NCI-H526 treated with DMSO at 0.1 percent for 48 hours (cell line): ENCODE results near the gene STUM.
"Not testable (repeated sequence)": the region's sequence is repeated elsewhere in the genome, so short reads cannot be mapped to it uniquely, and the experiment has no call there.

ENCODE experiments used
- DNase-seq: peaks from one replicate; lab custom pipeline; 2025; lab: John Stamatoyannopoulos, UW

Gene STUM

DNA sequence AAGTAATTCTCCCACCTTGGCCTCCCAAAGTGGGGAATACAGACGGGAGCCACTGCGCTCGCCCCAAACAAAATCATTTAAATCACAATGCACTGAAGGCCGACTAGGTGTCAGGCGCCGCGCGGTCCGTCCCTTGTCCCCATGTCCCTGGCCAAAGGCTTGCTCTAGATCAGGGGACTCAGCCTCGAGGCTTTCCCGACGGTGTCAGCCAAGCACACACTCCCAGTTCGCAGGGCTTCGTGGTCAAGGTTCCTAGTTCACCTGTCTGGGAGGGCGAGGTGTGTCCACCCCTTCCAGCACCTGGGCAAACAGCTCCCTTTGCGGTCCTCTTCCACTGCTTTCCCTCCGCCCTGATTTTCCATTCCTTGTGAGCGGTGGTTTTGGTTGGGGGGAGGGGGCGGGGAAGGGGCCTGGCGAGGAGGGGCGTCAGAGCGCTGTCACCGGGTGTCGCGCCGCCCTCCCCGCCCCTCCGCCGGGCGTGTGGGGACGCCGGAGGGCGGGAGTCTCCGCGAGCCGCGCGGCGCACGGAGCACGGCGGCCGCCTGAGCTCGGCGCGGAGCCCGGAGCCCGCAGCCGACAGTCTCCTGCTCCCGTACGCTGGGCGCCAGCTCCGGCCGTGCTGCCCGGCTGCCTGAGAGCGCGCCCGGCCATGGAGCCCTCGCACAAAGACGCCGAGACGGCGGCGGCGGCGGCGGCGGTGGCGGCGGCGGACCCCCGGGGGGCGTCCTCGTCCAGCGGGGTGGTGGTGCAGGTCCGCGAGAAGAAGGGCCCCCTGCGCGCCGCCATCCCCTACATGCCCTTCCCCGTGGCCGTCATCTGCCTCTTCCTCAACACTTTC, at the start of gene STUM:
Gene STUM, plus strand, starts transcription at position 509 of the 838 bp plus-strand sequence. Its CDS starts 141 bp downstream, at position 650.
- no peak for DNase-seq

GRCh38 chr1:226499699-226500098, 48.9 kb upstream of the STUM start:
- not testable (repeated sequence) for DNase-seq

DNA sequence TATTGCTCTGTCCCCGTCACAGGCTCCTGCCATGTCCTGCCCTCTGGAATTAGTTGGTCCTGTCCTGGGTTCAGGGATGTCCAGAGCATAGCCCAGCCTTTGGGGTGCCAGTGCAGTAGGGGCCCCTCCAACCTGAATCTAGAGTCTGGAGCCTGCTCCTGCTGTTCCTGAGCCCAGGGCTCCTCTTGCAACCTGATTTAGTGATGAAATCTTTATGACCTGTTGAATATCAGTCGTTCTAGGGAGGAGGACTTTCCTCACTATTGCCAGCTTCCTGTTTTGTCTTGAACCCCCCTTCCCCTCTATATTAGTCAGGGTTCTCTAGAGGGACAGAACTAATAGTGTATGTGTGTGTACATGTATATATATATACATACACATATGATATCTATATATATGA, 42.5 kb upstream of the STUM start:
- DNase-seq, result no peak

DNA sequence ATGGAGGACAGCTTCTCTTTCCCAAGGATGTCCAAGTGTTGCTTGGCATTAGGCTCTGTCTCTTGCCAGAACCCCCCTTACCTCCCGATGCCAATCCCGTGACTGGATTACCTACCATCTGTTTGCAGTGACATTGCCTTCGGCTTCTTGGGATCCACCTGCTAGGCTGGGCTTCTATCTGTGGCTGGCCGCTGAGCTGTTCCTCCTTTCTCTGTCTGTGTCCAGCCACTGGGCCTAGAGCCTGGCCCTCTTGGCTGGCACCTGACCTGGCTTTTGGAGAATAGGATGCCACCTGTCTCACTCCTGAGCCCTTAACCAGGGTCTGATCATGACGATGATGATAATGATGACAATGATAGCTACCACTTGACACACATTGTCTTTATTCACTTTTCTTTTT, 41.6 kb upstream of the STUM start:
- no peak for DNase-seq

GRCh38 chr1:226510453-226510852, 38.1 kb upstream of the STUM start:
- no peak for DNase-seq

GRCh38 chr1:226511296-226511695, 37.3 kb upstream of the STUM start:
- DNase-seq, result no peak

- no peak for DNase-seq
Measured at GRCh38 chr1:226512076-226512728, 36.4 kb upstream of the STUM start.

- DNase-seq, result no peak
Measured at GRCh38 chr1:226518375-226518774, 30.2 kb upstream of the STUM start.

- no peak for DNase-seq
Measured at GRCh38 chr1:226519135-226519534, 29.4 kb upstream of the STUM start.

DNA sequence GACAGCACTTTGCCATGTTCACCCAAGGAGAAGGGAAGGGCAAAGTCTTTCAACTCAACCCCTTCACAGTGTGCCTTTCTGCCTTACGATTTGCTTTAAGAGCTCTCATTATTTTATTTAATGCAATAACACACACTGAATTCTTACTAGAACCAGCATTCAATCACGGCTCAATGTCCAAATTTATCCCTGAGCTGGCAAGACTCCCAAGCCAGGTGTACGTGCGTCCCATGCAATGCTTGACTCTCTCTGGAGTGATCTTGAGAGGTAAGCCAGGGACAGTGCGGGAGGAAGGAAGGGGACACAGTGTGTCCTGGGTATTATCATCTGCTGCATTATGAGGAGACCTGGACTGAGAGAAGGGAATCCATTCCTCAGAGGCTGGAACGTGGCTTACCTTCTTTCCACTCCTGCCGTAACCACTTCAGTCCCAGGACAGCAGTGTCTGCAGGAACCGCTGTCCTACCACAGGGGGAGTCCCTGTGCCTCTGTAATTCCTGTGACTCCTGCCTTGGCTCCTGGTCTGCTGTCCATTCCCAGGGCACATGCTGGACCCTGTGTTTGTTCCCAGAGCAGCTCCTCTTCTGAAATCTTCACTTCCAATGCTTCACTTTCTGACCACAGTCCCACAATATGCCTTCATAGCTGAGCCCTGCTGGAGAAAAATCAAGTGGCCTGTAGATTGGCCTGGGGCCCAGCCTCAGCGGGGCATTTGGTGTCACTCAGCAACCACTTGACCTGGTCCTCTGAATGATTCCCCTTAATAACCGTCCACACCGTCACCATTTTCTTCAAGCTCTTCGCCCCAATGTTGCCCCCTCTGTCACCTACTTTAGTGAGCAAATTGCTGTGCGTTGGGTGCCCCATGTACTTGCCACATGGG, 28.6 kb upstream of the STUM start:
- no peak for DNase-seq

DNA sequence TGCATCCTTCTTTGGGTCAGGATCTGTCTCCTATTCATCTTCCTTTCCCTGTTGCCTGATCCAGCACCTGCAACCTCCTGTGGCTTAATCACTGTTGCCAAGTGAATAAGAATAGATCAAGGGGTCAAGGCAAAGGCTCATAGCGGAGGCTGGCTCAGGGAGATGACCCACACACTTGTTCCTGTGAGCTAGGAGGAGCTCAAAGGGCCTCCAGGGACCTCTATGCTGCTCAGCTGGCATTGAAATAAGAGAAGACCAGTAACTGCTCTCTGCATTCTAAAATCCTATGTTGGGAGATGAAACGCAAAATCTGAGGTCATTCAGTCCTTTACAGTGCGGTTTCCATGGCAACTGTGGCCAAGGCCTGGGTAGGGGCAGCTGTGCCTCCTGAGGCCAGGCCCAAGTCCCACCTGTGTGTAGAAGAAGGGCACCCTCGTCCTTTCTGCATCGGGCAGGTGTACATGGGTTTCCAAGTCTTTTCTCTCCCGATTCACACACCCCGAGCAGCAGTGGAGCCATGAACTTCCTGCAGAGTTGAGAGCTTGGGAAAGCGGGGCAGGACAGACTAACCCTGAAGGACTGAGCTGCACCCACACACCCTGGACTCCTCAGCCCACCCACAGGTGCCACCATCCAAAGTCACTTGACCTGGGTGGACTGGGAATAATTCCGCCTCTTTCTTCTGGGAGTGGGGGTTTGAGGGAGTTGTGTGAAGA, 27.8 kb upstream of the STUM start:
- DNase-seq, result no peak

- DNase-seq, result no peak
Measured at GRCh38 chr1:226523646-226524406, 24.7 kb upstream of the STUM start.

- no peak for DNase-seq
Measured at GRCh38 chr1:226524547-226524946, 24.0 kb upstream of the STUM start.

DNA sequence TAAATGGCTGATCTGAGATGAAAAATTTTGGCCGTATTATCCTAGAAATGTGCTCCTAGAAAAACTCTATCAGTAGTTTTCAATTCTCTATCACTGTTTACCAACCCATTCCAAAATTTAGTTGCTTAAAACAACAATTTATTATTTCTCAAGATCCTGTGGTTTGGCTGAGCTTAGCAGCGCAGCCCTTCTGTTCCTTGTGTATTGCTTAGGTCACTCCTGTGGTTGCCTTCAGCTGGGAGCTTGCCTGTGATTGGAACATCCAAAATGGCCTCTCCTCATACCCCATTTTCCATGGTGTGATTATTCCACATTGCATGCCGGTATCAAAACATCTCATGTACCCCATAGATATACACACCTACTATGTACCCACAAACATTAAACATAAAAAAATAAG, 22.8 kb upstream of the STUM start:
- DNase-seq, result no peak

- no peak for DNase-seq
Measured at GRCh38 chr1:226526801-226527595, 21.6 kb upstream of the STUM start.

- no peak for DNase-seq
Measured at GRCh38 chr1:226529891-226530290, 18.7 kb upstream of the STUM start.

GRCh38 chr1:226530591-226530990, 18.0 kb upstream of the STUM start:
- no peak for DNase-seq

GRCh38 chr1:226531360-226532093, 17.0 kb upstream of the STUM start:
- no peak for DNase-seq

DNA sequence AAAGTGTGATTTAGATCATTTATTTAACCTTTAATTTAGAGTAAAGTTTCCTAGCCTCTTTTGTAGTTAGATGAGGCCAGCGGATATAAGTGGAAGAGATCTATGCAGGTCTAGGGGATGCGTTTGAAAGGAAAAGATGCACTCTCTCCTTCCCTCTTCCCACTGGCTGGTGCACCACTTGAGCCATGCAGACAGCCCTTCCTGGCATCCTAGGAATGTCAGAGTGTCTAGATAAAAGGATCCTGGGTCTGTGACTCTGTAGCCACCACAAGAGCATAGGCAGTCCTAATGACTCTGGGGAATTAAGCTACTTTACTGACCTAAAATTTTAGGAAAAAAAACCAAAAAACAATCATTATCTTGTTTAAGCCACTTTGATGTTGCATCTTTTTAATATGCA, 16.0 kb upstream of the STUM start:
- no peak for DNase-seq

DNA sequence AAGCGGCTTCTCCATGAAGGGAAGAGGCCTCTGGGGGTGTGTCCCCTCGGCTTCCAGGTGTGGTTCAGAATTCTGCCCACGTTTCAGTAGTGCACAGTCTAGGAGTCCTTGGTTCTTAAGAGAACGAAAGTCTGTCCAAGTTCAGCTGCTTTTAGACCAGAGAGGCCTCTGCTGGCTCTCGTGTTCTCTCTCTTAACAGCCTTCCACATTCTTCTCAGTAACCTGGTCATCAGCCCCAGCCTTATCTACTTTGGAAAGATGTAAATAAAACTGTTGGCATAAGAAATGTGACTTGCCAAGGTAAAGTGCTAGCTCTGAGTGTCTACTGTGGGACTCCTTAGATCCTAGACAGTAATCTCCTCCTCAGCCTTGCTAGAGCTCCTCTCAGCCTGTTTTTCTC, 15.3 kb upstream of the STUM start:
- no peak for DNase-seq
